ENCODE data around the gene LPP. TPM values are rescaled to one million over a fixed set of nuclear protein-coding genes. Genes with fewer than 3 reads are reported as not detected.

LPP gene
- total RNA-seq, 1 experiment from 2014 or later, result 148 TPM

- Histone ChIP-seq H2AFZ (no peak overlapping the region), H3K9me2 (ENCODE audit: insufficient read depth) (no peaks in the 10 kb centered on the region), H3K27ac (no peak overlapping the region), H4K20me1 (ENCODE audit: insufficient read depth) (peaks cover 3% of the 10 kb centered on the region; the same call in 1 of the 2 replicates), H3K27me3 (ENCODE audit: insufficient read depth, low read depth) (no peaks in the 10 kb centered on the region), H3F3A (ENCODE audit: insufficient read depth, low read depth) (no peaks in the 10 kb centered on the region; the same call in 1 of the 2 replicates), H3K4me3 (no peak overlapping the region), H3K36me3 (ENCODE audit: low read depth) (no peaks in the 10 kb centered on the region; the same call in 1 of the 2 replicates), H3K79me2 (ENCODE audit: low read depth) (peaks cover 48% of the 10 kb centered on the region), H3K4me1 (replicated peaks; ENCODE audit: insufficient read depth) (peaks cover 24% of the 10 kb centered on the region), H3K9me3 (ENCODE audit: insufficient read depth, low read depth) (no peaks in the 10 kb centered on the region), H3K4me2 (no peak overlapping the region)
- no peak for TF ChIP-seq CTCF (conservative IDR thresholded peaks at IDR 0.05)
- TF ChIP-seq EZH2 (IDR thresholded peaks at IDR 0.05; ENCODE audit: low read depth), result no peak
- no TSS peak for BruUV-seq (replicated peaks)
- ChIA-PET CTCF (no interaction called here), POLR2A (ENCODE audit: unreplicated experiment) (no interaction called here)
- DNase-seq, result no peak
- intact Hi-C loops (cut with micrococcal nuclease; ENCODE audit: unreplicated experiment), result no loop called here
Measured at GRCh38 chr3:188200481-188200880, 46.5 kb downstream of the LPP start.

GRCh38 chr3:188202358-188203138 is 48.6 kb downstream of the LPP start:
- Histone ChIP-seq H3K27ac (no peak overlapping the region), H3K27me3 (ENCODE audit: insufficient read depth, low read depth) (no peaks in the 10 kb centered on the region), H3K79me2 (ENCODE audit: low read depth) (peaks cover 34% of the 10 kb centered on the region), H3F3A (ENCODE audit: insufficient read depth, low read depth) (no peaks in the 10 kb centered on the region; the same call in 1 of the 2 replicates), H3K4me1 (replicated peaks; ENCODE audit: insufficient read depth) (peaks cover 7% of the 10 kb centered on the region), H3K9me3 (ENCODE audit: insufficient read depth, low read depth) (no peaks in the 10 kb centered on the region), H4K20me1 (ENCODE audit: insufficient read depth) (peaks cover 3% of the 10 kb centered on the region; the same call in 1 of the 2 replicates), H3K9me2 (ENCODE audit: insufficient read depth) (no peaks in the 10 kb centered on the region), H2AFZ (no peak overlapping the region), H3K36me3 (ENCODE audit: low read depth) (no peaks in the 10 kb centered on the region), H3K4me2 (no peak overlapping the region), H3K4me3 (no peak overlapping the region)
- POLR2A ChIA-PET (ENCODE audit: unreplicated experiment), result interaction anchor here (0.6 kb wide), 1 partner anchor 874 kb away, joined by 4 read pairs; no protein-coding TSS in a partner anchor
- no peak for DNase-seq
- CTCF ChIA-PET, result no interaction called here
- BruUV-seq (replicated peaks), result no TSS peak
- TF ChIP-seq CTCF (conservative IDR thresholded peaks at IDR 0.05), result no peak; the same call in 1 of the 2 replicates
- TF ChIP-seq EZH2 (IDR thresholded peaks at IDR 0.05; ENCODE audit: low read depth), result no peak
- intact Hi-C loops (cut with micrococcal nuclease; ENCODE audit: unreplicated experiment), result no loop called here

- Histone ChIP-seq H3K4me1 (replicated peaks; ENCODE audit: insufficient read depth) (no peaks in the 10 kb centered on the region), H3K9me2 (ENCODE audit: insufficient read depth) (no peaks in the 10 kb centered on the region), H3F3A (ENCODE audit: insufficient read depth, low read depth) (no peaks in the 10 kb centered on the region; the same call in 1 of the 2 replicates), H3K4me2 (no peak overlapping the region), H2AFZ (no peak overlapping the region), H3K27me3 (ENCODE audit: insufficient read depth, low read depth) (no peaks in the 10 kb centered on the region), H4K20me1 (ENCODE audit: insufficient read depth) (peaks cover 3% of the 10 kb centered on the region; the same call in 1 of the 2 replicates), H3K36me3 (ENCODE audit: low read depth) (peaks cover 7% of the 10 kb centered on the region; the same call in 1 of the 2 replicates), H3K27ac (no peak overlapping the region), H3K79me2 (ENCODE audit: low read depth) (peaks cover 19% of the 10 kb centered on the region), H3K4me3 (no peak overlapping the region), H3K9me3 (ENCODE audit: insufficient read depth, low read depth) (no peaks in the 10 kb centered on the region)
- CTCF ChIA-PET, result no interaction called here
- no TSS peak for BruUV-seq (replicated peaks)
- POLR2A ChIA-PET (ENCODE audit: unreplicated experiment), result no interaction called here
- no peak for TF ChIP-seq CTCF (conservative IDR thresholded peaks at IDR 0.05)
- no peak for TF ChIP-seq EZH2 (IDR thresholded peaks at IDR 0.05; ENCODE audit: low read depth)
- DNase-seq, result no peak
- intact Hi-C loops (cut with micrococcal nuclease; ENCODE audit: unreplicated experiment), result no loop called here
Measured at GRCh38 chr3:188204526-188204925, 50.6 kb downstream of the LPP start.

All from PC-9 (cell line).